ENCODE measurements around the gene SLC22A13.
"Not testable (repeated sequence)": the region's sequence is repeated elsewhere in the genome, so short reads cannot be mapped to it uniquely, and the experiment has no call there.

The SLC22A13 gene

GRCh38 chr3:38264779-38265178, 833 bp upstream of the SLC22A13 start:
- DNase-seq (ENCODE audit: low spot score): no peak

DNA sequence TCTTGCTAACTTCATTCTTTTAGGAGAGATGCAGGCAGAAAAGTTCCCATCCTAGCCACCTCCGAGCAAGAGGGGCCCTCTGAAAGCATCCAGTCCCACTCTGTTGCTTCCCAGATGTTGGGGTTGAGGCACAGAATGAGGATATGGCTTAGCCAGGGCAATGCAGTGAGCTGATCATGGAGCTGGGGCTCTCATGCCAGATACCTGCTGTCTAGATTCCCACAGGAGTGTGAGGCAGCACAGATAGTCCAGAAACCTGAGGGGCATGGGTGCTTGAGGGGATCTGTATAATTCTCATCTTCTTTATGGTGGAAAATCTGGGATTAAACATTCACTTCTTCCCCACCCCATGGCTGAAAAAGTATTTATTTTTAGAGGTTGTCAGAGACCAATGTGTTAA, 1.2 kb downstream of the SLC22A13 start:
- no peak for DNase-seq (ENCODE audit: low spot score)

- DNase-seq (ENCODE audit: low spot score): no peak
Observed at GRCh38 chr3:38267662-38268061, 2.0 kb downstream of the SLC22A13 start.

DNA sequence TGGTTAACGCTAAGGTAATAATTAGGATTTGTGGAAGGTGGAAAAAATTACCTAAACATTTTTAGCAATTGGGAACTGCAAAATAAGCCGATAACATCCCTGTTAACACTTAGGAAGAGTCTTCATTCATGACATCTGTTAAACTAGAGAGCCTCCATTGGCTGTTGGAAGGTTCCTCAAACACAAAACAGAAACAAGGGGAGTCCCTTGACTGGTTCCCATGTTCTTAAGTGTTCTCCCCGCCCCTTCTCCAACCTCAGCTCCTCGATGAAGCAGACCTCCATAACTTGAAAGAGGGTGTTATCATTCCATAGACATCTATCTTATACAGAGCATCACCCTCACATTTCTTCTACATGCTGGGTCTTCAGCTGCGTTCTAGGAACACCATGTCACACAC, 2.5 kb downstream of the SLC22A13 start:
- no peak for DNase-seq (ENCODE audit: low spot score)

GRCh38 chr3:38268522-38268921, 2.9 kb downstream of the SLC22A13 start:
- DNase-seq (ENCODE audit: low spot score): no peak

DNA sequence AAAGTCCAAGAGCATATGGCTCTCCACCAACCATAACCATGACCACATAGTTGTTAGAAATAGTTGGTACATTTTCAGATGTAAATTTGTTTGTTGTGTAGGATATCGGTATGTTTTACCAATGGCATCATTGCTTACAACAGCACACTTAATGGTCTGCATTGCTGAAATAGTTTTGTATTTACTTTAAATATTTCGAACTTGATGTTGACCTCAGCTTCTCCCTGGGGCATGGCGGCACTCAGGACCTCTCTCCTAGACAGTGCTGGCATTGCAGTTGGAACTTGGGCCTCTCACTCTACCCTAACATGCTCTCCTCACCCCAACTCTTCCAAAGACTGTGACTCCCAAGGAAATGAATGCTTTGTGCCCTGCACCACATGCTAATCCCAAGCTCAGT, 5.0 kb downstream of the SLC22A13 start:
- no peak for DNase-seq (ENCODE audit: low spot score)

DNA sequence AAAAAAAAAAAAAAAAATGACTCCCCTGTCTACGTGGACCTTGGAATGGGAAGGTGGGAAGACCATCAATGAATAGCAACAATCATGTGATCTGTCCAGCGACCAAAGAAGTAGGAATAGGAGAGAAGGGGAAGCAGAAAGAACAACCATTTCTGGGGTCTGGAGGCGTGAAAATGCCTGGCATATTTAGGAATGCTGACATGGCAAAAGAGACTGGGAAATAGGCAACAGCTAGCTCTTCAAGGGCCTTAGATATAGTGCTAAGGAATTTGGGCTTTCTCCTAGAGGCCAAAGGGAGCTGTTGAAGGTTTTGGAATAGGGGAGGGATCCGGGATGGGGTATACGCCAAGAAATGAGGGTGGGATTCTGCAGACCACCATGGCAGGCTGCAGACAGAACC, 5.9 kb downstream of the SLC22A13 start:
- DNase-seq (ENCODE audit: low spot score): no peak

- DNase-seq (ENCODE audit: low spot score): no peak
Observed at GRCh38 chr3:38274864-38275649, 9.4 kb downstream of the SLC22A13 start.

DNA sequence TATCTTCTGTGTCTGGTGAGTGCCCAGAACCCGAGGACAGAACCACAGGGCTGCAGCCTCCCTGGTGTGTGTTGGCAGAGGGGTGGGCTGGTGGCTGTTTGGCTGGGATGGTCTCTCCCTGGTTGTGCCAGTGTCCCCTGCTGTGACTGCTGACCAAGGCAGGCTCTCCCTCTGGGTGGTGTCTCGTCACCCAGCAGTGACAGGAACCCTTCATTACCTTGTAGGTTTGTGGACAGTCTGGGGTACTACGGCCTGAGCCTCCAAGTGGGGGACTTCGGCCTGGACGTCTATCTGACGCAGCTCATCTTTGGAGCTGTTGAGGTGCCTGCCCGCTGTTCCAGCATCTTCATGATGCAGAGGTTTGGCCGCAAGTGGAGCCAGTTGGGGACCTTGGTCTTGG, 10.0 kb downstream of the SLC22A13 start:
- no peak for DNase-seq (ENCODE audit: low spot score)

GRCh38 chr3:38276081-38276916, 10.7 kb downstream of the SLC22A13 start:
- DNase-seq (ENCODE audit: low spot score): no peak

DNA sequence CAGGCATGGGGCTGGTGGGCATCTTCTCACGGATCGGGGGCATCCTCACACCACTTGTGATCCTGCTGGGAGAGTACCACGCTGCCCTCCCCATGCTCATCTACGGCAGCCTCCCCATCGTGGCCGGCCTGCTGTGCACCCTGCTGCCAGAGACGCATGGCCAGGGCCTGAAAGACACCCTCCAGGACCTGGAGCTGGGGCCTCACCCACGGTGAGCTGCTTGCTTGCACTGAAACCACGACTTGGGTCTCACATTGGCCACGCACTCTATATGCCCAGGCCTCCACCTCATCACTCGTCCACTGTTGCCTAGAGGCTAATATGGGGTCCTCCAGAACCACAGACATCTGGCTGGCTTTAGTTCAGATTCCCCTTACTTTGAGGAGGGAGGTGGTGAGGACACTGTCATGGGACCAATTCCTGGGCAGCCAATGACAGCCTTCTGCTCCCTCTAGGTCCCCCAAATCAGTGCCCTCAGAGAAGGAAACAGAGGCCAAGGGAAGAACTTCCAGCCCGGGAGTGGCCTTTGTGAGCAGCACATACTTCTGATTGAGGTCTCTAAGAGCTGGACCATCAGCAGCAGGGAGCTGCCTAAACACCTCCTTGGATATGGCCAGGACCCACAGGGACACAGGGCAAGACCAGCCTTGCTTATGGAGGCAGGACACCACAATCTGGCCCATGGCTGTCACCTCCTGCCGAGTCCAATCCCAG, 11.5 kb downstream of the SLC22A13 start:
- no peak for DNase-seq (ENCODE audit: low spot score)

GRCh38 chr3:38278841-38279240, 13.2 kb downstream of the SLC22A13 start:
- DNase-seq (ENCODE audit: low spot score): no peak

DNA sequence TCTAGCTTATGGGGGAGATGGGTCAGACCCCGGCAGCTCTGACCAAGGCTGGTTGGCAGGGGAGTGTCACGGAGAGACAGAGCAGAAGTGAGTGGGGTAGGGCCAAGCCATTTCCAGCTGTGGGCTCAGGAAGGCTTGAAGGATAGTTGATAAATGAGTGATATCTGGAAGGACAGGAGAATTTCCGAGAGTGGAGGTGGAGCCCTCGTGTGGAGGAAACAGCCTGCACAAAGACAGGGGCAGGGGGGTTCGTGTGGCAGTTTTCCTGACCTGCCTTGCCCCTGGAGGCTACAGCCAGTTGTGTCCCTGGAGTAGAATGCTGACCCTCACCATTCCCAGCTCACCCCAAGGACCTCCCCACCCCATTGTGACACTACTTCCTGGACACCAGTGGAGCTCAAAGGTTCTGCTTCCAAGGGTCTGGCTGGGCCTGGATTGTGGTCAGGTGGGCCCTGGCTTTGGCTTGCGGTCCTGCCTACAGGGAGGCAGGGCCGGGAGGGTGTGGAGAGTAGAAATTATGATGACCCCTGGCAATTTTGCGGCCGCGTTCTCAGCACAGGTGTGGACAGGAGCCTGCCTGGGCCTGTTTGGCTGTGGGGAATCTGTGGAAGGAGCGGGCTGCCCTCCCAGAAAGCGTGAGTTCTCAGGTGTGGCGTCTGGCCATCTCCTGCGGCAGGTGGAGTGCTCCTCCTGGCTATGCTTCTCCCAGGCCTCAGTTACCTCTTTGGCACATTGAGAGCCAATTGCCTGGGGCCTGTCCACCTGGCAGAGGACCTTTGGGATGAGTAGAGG, 16.5 kb downstream of the SLC22A13 start, which contains the start of gene SLC22A14:
SLC22A14 (plus strand) TSS at position 400 of the 792 bp plus-strand sequence. CDS start 23,733 bp downstream, outside the sequence.
- no peak for DNase-seq (ENCODE audit: low spot score)

DNA sequence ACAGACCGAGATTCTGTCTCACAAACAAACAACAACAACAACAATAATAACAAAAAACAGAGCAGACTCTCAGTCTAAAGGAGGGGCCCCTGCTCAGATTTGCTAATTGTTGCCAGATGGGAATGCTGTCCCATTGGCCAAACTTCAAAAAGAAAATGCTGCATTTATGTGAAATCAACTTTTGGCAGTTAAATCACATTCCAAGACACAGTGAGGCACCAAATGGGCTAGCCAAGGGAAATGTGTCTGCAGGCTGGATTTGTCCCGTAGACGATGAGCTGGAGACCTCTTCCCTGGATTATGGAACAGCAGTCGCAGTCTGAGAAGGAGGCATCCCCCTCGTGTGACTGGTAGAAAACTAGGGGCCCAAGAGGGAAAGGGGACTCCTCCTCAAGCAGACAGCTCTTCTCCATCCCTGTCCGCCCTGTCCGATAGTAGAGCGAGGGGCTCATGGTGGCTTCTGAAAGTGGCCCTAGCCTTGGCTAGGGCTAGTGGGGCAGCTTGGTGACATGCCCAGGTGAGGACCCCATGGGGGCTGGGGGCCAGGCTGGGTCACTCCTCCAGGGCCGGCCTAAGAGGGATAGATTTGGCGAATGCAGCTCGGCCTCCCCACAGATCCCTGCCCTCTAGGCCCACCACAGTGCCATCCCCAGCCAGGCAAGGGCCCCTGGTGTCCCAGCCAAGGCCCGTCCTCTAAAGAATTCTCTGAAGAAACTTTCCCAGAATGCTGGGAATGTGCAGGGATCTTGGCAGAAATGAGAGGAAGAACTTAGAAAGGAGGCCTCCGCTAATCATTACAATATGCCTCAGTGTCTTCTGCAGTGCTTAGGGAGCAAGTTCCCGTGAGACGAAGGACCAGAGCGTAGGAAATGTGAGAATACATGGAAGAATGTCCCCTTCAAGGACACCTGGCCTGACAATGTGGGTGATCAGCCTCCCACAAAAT, 18.5 kb downstream of the SLC22A13 start:
- no peak for DNase-seq (ENCODE audit: low spot score)

GRCh38 chr3:38284756-38285150, 19.1 kb downstream of the SLC22A13 start:
- no peak for DNase-seq (ENCODE audit: low spot score)

DNA sequence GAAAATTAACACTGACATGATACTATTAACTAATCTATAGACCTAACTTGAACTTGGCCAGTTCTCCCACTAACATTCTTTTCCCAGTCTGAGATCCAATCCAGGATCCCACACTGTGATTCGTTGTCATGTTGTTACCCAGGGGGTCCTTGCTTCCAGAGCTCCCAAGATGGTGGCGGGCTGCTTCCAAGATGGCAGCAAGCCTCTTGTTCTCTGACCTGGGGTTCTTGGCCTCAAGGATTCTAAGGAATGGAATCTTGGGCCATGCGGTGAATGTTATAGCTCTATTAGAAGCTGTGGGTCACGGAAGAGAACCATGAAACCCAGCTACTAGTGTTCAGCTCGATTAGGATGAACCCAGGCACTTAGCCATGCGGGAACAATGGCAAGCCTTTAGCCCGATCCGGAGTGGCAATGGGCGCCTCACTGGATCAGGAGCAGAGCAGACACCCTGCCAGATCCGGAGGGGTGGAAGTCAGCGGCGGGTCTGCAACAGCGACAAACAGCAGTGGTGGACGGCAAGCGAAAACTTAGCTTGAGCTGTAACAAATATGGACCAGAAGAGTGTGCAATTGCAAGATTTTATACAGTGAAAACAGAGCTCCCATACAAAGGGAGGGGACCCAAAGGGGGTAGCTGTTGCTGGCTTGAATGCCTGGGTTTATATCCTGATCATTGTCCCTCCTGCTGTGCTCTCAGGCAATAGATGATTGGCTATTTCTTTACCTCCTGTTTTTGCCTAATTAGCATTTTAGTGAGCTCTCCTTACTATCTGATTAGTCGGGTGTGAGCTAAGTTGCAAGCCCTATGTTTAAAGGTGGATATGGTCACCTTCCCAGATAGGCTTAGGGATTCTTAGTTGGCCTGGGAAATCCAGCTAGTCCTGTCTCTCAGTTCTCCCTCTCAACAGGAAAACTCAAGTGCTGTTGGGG, 23.9 kb downstream of the SLC22A13 start:
- not testable (repeated sequence) for DNase-seq (ENCODE audit: low spot score)

DNA sequence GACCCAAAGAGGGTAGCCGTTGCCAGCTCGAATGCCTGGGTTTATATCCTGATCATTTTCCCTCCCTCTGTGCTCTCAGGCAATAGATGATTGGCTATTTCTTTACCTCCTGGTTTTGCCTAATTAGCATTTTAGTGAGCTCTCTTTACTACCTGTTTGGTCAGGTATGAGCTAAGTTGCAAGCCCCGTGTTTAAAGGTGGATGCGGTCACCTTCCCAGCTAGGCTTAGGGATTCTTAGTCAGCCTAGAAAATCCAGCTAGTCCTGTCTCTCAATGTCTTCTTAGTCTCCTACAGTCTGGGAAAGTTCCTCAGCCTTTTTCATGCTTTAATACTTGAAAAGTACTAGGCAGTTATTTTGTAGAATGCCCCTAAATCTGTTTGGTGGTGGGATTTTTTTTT, 31.4 kb downstream of the SLC22A13 start:
- DNase-seq (ENCODE audit: low spot score): not testable (repeated sequence)

GRCh38 chr3:38297537-38297936, 31.9 kb downstream of the SLC22A13 start:
- no peak for DNase-seq (ENCODE audit: low spot score)

DNA sequence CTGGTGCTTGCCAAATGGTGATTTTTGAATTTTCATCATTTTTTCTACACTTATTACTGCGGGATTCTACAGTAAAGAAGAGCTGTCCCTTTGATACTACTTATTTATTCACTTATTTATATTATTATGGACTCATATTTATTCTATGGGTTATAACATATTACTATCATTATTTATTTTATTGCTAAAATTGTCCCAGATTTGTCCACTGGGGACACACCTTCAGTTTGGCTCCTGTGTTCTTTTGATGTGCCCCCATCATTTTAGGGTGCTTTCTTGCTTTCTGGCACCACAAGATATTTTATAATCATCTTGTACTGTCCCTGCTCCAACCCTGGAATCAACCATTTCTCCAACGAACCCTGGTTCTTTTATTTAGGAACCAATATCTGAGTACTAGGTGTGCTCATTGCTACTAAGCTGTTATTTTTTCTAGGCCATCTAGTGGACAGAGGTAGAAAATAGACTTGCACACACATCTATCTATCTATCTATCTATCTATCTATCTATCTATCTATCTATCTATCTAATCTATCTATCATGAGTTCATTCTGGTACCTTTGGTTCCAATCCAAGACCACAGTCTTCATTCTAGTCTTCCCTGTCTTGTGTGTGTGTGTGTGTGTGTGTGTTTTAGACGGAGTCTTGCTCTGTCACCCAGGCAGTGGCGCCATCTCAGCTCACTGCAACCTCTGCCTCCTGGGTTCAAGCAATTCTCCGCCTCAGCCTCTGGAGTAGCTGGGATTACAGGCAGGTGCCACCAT, 32.5 kb downstream of the SLC22A13 start:
- no peak for DNase-seq (ENCODE audit: low spot score)

All from hematopoietic multipotent progenitor cell treated with erythropoietin and hydrocortisone succinate and interleukin-3 and kit ligand, for 15 days (in vitro differentiated cells).